Breast epithelium (tissue), 3 donors: Measurements from ENCODE around the gene CTNNAL1.

Source experiments
- POLR2AphosphoS5 ChIP-seq, 3 donors: sonication (generic); formaldehyde crosslinking; IDR thresholded peaks; one replicate each; pipeline ENCODE4 v1.6.1; 2017; ENCODE audit warnings: antibody characterized with exemption in 3 of 3
- TF ChIP-seq, protein P1 (sequence below), 3 donors: fragments of 450-650 bp; IDR thresholded peaks; one replicate each; pipeline ENCODE4 v1.5.1; 2016 to 2017; ENCODE audit warnings: antibody characterized with exemption in 3 of 3, mild to moderate bottlenecking in 3 of 3, moderate library complexity in 3 of 3

GRCh38 chr9:109017493-109017892 is 4.2 kb upstream of the CTNNAL1 start:
- TF ChIP-seq POLR2AphosphoS5 (IDR thresholded peaks at IDR 0.05): no peak
- TF ChIP-seq, protein P1, sequence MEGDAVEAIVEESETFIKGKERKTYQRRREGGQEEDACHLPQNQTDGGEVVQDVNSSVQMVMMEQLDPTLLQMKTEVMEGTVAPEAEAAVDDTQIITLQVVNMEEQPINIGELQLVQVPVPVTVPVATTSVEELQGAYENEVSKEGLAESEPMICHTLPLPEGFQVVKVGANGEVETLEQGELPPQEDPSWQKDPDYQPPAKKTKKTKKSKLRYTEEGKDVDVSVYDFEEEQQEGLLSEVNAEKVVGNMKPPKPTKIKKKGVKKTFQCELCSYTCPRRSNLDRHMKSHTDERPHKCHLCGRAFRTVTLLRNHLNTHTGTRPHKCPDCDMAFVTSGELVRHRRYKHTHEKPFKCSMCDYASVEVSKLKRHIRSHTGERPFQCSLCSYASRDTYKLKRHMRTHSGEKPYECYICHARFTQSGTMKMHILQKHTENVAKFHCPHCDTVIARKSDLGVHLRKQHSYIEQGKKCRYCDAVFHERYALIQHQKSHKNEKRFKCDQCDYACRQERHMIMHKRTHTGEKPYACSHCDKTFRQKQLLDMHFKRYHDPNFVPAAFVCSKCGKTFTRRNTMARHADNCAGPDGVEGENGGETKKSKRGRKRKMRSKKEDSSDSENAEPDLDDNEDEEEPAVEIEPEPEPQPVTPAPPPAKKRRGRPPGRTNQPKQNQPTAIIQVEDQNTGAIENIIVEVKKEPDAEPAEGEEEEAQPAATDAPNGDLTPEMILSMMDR (IDR thresholded peaks at IDR 0.05): no peak
